ENCODE results near the gene VGLL4.

- TF ChIP-seq, protein P1, sequence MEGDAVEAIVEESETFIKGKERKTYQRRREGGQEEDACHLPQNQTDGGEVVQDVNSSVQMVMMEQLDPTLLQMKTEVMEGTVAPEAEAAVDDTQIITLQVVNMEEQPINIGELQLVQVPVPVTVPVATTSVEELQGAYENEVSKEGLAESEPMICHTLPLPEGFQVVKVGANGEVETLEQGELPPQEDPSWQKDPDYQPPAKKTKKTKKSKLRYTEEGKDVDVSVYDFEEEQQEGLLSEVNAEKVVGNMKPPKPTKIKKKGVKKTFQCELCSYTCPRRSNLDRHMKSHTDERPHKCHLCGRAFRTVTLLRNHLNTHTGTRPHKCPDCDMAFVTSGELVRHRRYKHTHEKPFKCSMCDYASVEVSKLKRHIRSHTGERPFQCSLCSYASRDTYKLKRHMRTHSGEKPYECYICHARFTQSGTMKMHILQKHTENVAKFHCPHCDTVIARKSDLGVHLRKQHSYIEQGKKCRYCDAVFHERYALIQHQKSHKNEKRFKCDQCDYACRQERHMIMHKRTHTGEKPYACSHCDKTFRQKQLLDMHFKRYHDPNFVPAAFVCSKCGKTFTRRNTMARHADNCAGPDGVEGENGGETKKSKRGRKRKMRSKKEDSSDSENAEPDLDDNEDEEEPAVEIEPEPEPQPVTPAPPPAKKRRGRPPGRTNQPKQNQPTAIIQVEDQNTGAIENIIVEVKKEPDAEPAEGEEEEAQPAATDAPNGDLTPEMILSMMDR (IDR thresholded peaks at IDR 0.05; ENCODE audit: insufficient read depth, low read length, poor library complexity, severe bottlenecking), result no peak
- TF ChIP-seq EZH2phosphoT487 (conservative IDR thresholded peaks at IDR 0.05; ENCODE audit: low read length), result no peak
Observed at GRCh38 chr3:11642431-11643191, 1.1 kb downstream of the VGLL4 start.
